ENCODE data around the gene ADGRF3. TPM values are rescaled to one million over a fixed set of nuclear protein-coding genes. Genes with fewer than 3 reads are reported as not detected.

Gene ADGRF3
- total and polyA plus RNA-seq, 2 of the 13 experiments (the other 11 are each of a cell fraction or from before 2014, with no cell fraction given), result 0.40 to 1.5 TPM

GRCh38 chr2:26274058-26274613 is 72.5 kb downstream of the ADGRF3 start:
- Histone ChIP-seq H3K4me2 (ENCODE audit: low read depth, low read length) (no peak overlapping the region), H3K9me3 (ENCODE audit: low read length) (no peaks in the 10 kb centered on the region), H3K4me1 (ENCODE audit: insufficient read depth, low read length) (peaks cover 14% of the 10 kb centered on the region), H3K27ac (ENCODE audit: extremely low read length, insufficient read depth, low read length) (peak overlapping the region; percentile 29), H4K20me1 (ENCODE audit: insufficient read depth, low read length) (no peaks in the 10 kb centered on the region), H3K36me3 (replicated peaks in 1 of 2; ENCODE audit: control insufficient read depth in 1 of 2, insufficient read depth in 2 of 2, low read length in 2 of 2) (peaks cover 25 to 55% of the 10 kb centered on the region in 2 experiments), H3K9ac (ENCODE audit: insufficient read depth, low read depth, low read length) (no peak overlapping the region), H2AFZ (ENCODE audit: low read length) (no peak overlapping the region), H3K4me3 (replicated peaks in 1 of 3; ENCODE audit: insufficient read depth in 1 of 3, low read depth in 2 of 3, low read length in 3 of 3) (no peak overlapping the region), H3K79me2 (ENCODE audit: insufficient read depth, low read length) (no peaks in the 10 kb centered on the region), H3K27me3 (ENCODE audit: control insufficient read depth in 1 of 2, insufficient read depth in 2 of 2, low read length in 2 of 2) (no peaks in the 10 kb centered on the region)
- WGBS (ENCODE audit: low lambda C conversion rate), result 39% methylated on average over 5 of the region's 5 CpGs
- FAIRE-seq (peak; percentile 4), ATAC-seq (peak; percentile 80), DNase-seq (ENCODE audit: low spot score) (peak; percentile 78)
- intact Hi-C loops (cut with micrococcal nuclease; ENCODE audit: unreplicated experiment) (loop anchor here (2.0 kb wide), 1 partner anchor 29 kb away; the partner anchor contains the start of genes HADHA and HADHB), in situ Hi-C loops (cut with HindIII; ENCODE audit: extremely low pct_ligation_motif_present, low pct_unique_long_range_greater_than_20kb) (no loop called here)
- CTCF ChIA-PET (ENCODE audit: low intra/inter-chr PET ratio, low total read pairs), result no interaction called here
- POLR2A ChIA-PET, result interaction anchor here (1.3 to 2.5 kb wide), 2 partner anchors 22 to 29 kb away, joined by 3 to 33 read pairs; partner anchors contain the start of genes HADHA and HADHB
- BruUV-seq (replicated peaks), result no TSS peak
- TF ChIP-seq ZNF652 (CRISPR knock-in tag; IDR thresholded peaks at IDR 0.05; ENCODE audit: borderline replicate concordance, low read depth), result no peak
- peak; percentile 55; the same call in 1 of the 2 replicates for TF ChIP-seq SMAD3 (CRISPR knock-in tag; IDR thresholded peaks at IDR 0.05)
- TF ChIP-seq TFDP2 (CRISPR knock-in tag; IDR thresholded peaks at IDR 0.05), result no peak
- no peak for TF ChIP-seq ATF5 (CRISPR knock-in tag; IDR thresholded peaks at IDR 0.05; ENCODE audit: low read depth)
- peak; percentile 33 for TF ChIP-seq TEAD3 (CRISPR knock-in tag; optimal IDR thresholded peaks at IDR 0.05; ENCODE audit: borderline replicate concordance)
- no peak for TF ChIP-seq ZBTB20 (CRISPR knock-in tag; IDR thresholded peaks at IDR 0.05; ENCODE audit: borderline replicate concordance, low read depth)
- peak; percentile 100 for TF ChIP-seq RXRB (CRISPR knock-in tag; IDR thresholded peaks at IDR 0.05; ENCODE audit: borderline replicate concordance)
- TF ChIP-seq GATAD2A (CRISPR knock-in tag; IDR thresholded peaks at IDR 0.05), result peak; percentile 93
- TF ChIP-seq CEBPG (CRISPR knock-in tag; IDR thresholded peaks at IDR 0.05), result peak; percentile 93
- 0 out of 2 replicates have a peak, but pooled peaks have one; percentile 27 for TF ChIP-seq NFYB (CRISPR knock-in tag; IDR thresholded peaks at IDR 0.05)
- 0 out of 2 replicates have a peak, but pooled peaks have one; percentile 33 for TF ChIP-seq PHF21A (CRISPR knock-in tag; IDR thresholded peaks at IDR 0.05)
- TF ChIP-seq ATF1 (CRISPR knock-in tag; IDR thresholded peaks at IDR 0.05), result no peak
- no peak for TF ChIP-seq ZNF274 (CRISPR knock-in tag; IDR thresholded peaks at IDR 0.05)
- TF ChIP-seq TOPORS (CRISPR knock-in tag; IDR thresholded peaks at IDR 0.05), result no peak
- no peak for TF ChIP-seq ZFP36L1 (CRISPR knock-in tag; IDR thresholded peaks at IDR 0.05)
- TF ChIP-seq ZBTB1 (CRISPR knock-in tag; IDR thresholded peaks at IDR 0.05; ENCODE audit: borderline replicate concordance), result no peak
- no peak for TF ChIP-seq TMF1 (CRISPR knock-in tag; IDR thresholded peaks at IDR 0.05; ENCODE audit: low read depth)
- TF ChIP-seq, protein P1, sequence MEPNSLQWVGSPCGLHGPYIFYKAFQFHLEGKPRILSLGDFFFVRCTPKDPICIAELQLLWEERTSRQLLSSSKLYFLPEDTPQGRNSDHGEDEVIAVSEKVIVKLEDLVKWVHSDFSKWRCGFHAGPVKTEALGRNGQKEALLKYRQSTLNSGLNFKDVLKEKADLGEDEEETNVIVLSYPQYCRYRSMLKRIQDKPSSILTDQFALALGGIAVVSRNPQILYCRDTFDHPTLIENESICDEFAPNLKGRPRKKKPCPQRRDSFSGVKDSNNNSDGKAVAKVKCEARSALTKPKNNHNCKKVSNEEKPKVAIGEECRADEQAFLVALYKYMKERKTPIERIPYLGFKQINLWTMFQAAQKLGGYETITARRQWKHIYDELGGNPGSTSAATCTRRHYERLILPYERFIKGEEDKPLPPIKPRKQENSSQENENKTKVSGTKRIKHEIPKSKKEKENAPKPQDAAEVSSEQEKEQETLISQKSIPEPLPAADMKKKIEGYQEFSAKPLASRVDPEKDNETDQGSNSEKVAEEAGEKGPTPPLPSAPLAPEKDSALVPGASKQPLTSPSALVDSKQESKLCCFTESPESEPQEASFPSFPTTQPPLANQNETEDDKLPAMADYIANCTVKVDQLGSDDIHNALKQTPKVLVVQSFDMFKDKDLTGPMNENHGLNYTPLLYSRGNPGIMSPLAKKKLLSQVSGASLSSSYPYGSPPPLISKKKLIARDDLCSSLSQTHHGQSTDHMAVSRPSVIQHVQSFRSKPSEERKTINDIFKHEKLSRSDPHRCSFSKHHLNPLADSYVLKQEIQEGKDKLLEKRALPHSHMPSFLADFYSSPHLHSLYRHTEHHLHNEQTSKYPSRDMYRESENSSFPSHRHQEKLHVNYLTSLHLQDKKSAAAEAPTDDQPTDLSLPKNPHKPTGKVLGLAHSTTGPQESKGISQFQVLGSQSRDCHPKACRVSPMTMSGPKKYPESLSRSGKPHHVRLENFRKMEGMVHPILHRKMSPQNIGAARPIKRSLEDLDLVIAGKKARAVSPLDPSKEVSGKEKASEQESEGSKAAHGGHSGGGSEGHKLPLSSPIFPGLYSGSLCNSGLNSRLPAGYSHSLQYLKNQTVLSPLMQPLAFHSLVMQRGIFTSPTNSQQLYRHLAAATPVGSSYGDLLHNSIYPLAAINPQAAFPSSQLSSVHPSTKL (CRISPR knock-in tag; IDR thresholded peaks at IDR 0.05), result peak; percentile 84
- TF ChIP-seq ZNF614 (CRISPR knock-in tag; IDR thresholded peaks at IDR 0.05; ENCODE audit: borderline replicate concordance), result peak; percentile 53; the same call in 1 of the 2 replicates
- no peak for TF ChIP-seq ZBTB34 (CRISPR knock-in tag; IDR thresholded peaks at IDR 0.05)
